ENCODE data around the gene HOXA11. TPM values are rescaled to one million over a fixed set of nuclear protein-coding genes. Genes with fewer than 3 reads are reported as not detected.

The HOXA11 gene
- total and polyA plus RNA-seq, 10 of the 15 experiments (the other 5 are each of a cell fraction or from before 2014, with no cell fraction given), result not detected

- Histone ChIP-seq H3K36me3 (ENCODE audit: control insufficient read depth in 2 of 2, insufficient read depth in 2 of 2, low read length in 1 of 2) (no peaks in the 10 kb centered on the region; a peak in 1 of 4 replicates), H3K4me2 (ENCODE audit: control insufficient read depth, insufficient read depth) (no peak overlapping the region), H3K27ac (ENCODE audit: control insufficient read depth, insufficient read depth) (no peak overlapping the region), H3K79me2 (ENCODE audit: control insufficient read depth, insufficient read depth, low read length) (no peaks in the 10 kb centered on the region), H3K4me3 (no peak overlapping the region), H4K20me1 (ENCODE audit: control insufficient read depth, insufficient read depth) (no peaks in the 10 kb centered on the region), H3K27me3 (replicated peaks in 1 of 2; ENCODE audit: control insufficient read depth in 2 of 2, insufficient read depth in 2 of 2, low read length in 1 of 2) (peaks cover 24 to 29% of the 10 kb centered on the region in 2 experiments), H3K9ac (ENCODE audit: control insufficient read depth, insufficient read depth, low read length) (no peak overlapping the region), H3K9me3 (replicated peaks; ENCODE audit: control insufficient read depth, insufficient read depth, low read length) (no peaks in the 10 kb centered on the region; the same call in 2 of the 3 replicates), H2AFZ (ENCODE audit: control insufficient read depth, low read depth, low read length) (no peak overlapping the region), H3K4me1 (ENCODE audit: control insufficient read depth, insufficient read depth, low read length) (no peaks in the 10 kb centered on the region)
- no peak for FAIRE-seq
- CTCF ChIA-PET, result no interaction called here
- SMC1A ChIA-PET (ENCODE audit: uncharacterized antibody, unreplicated experiment), result no interaction called here
- in situ Hi-C loops (cut with MboI) (loop anchor here (25.0 kb wide), 1 partner anchor 1085 kb away; no protein-coding TSS in a partner anchor), intact Hi-C loops (cut with micrococcal nuclease; ENCODE audit: unreplicated experiment) (no loop called here)
- WGBS (ENCODE audit: insufficient coverage, insufficient replicate concordance, low lambda C conversion rate, missing lambda C conversion rate), result 38% methylated on average over 10 of the region's 10 CpGs
- TF ChIP-seq POLR2AphosphoS5 (IDR thresholded peaks at IDR 0.05; ENCODE audit: low read length) (no peak), E2F4 (IDR thresholded peaks at IDR 0.05; ENCODE audit: low read depth, low read length) (no peak), TARDBP (IDR thresholded peaks at IDR 0.05; ENCODE audit: borderline replicate concordance) (no peak), SREBF1 (IDR thresholded peaks at IDR 0.05; ENCODE audit: low read length) (no peak), ZNF687 (IDR thresholded peaks at IDR 0.05) (no peak), MAX (IDR thresholded peaks at IDR 0.05; ENCODE audit: low read depth, low read length) (no peak), BCL3 (IDR thresholded peaks at IDR 0.05; ENCODE audit: borderline replicate concordance, insufficient read depth, low read depth, low read length, poor library complexity, severe bottlenecking) (no peak), RELB (IDR thresholded peaks at IDR 0.05; ENCODE audit: low read depth) (no peak), RAD21 (IDR thresholded peaks at IDR 0.05; ENCODE audit: insufficient read depth, low read depth, low read length) (no peak), MEF2B (IDR thresholded peaks at IDR 0.05; ENCODE audit: partially characterized antibody, poor library complexity, severe bottlenecking) (no peak)
- no peak for DNase-seq (ENCODE audit: low read depth, low spot score)
- ATAC-seq, result no peak
- no TSS peak for BruUV-seq (replicated peaks)
- POLR2A ChIA-PET, result no interaction called here
- RAD21 ChIA-PET (ENCODE audit: unreplicated experiment), result no interaction called here
Measured at GRCh38 chr7:27172315-27172774, 12.7 kb downstream of the HOXA11 start.
